Left cardiac atrium (tissue), 4 donors: ENCODE data around the gene MAGI2. TPM values are rescaled to one million over a fixed set of nuclear protein-coding genes. Genes with fewer than 3 reads are reported as not detected.

Experiments used
- ATAC-seq, 2 donors: fragments of 200-7000 bp; cut with Tn5 transposase; one replicate each; pipeline ENCODE4 v1.9.1; 2020; ENCODE audit warnings: mild to moderate bottlenecking in 2 of 2, moderate library complexity in 2 of 2
- DNase-seq: peaks from one replicate; pipeline ENCODE4 v3.0.0-alpha.2; 2020
- intact Hi-C, 2 donors: fragments of 100-400 bp; cut with DNase I; formaldehyde crosslinking; loops; one replicate each; pipeline versions ENCODE4 v1.14.1 to v1.15.1; 2022 to 2023
- total RNA-seq, 2 donors: library from RNA; stranded (reverse); fragmentation: NEBNext Ultra II Directional; extraction: Animal tissue kit (Norgen Biotek cat#: 25700); gene quantifications; one replicate each; pipeline ENCODE4 v1.2.1, GENCODE V29; 2021
- donor health status: DM: no; HTN: yes; CAD: no.
- donor health status: DM: no; HTN: yes; CAD: no; lungs with severe emphysema.
- donor health status: DM: yes; HTN: yes; CAD: no.
- donor health status: Dilated cardiomyopathy.

Gene MAGI2
- total RNA-seq, 2 donors from 2014 or later, result 7.2 to 8.7 TPM

GRCh38 chr7:77982926-77983550 lies 1470.4 kb downstream of the MAGI2 start:
- intact Hi-C loops, result no loop called here
- ATAC-seq (no peak), DNase-seq (no peak)

- intact Hi-C loops, result no loop called here
- no peak for ATAC-seq
- DNase-seq, result no peak
Observed at GRCh38 chr7:77980087-77980713, 1473.3 kb downstream of the MAGI2 start.

GRCh38 chr7:77979219-77979618 lies 1474.2 kb downstream of the MAGI2 start:
- DNase-seq (no peak), ATAC-seq (no peak)
- intact Hi-C loops, result no loop called here

GRCh38 chr7:77975672-77976480 lies 1477.6 kb downstream of the MAGI2 start:
- DNase-seq (no peak), ATAC-seq (no peak)
- intact Hi-C loops, result no loop called here

- ATAC-seq (no peak), DNase-seq (no peak)
- intact Hi-C loops, result no loop called here
Observed at GRCh38 chr7:77971726-77972125, 1481.7 kb downstream of the MAGI2 start.

GRCh38 chr7:77967429-77967828 lies 1486.0 kb downstream of the MAGI2 start:
- DNase-seq (no peak), ATAC-seq (no peak)
- intact Hi-C loops, result no loop called here
